ENCODE results near the gene ALPK1.
"Not testable (repeated sequence)": the region's sequence is repeated elsewhere in the genome, so short reads cannot be mapped to it uniquely, and the experiment has no call there.

ALPK1 gene

GRCh38 chr4:112296949-112297880 is at the start of gene ALPK1:
Gene ALPK1 (plus strand): TSS chr4:112297369.
- DNase-seq = no peak

GRCh38 chr4:112251019-112251643 is 46.0 kb upstream of the ALPK1 start:
- DNase-seq = no peak

GRCh38 chr4:112252234-112252633 is 44.9 kb upstream of the ALPK1 start:
- DNase-seq = no peak

- no peak for DNase-seq
These were observed 43.7 kb upstream of the ALPK1 start for GRCh38 chr4:112253382-112254000.

- no peak for DNase-seq
These were observed 40.1 kb upstream of the ALPK1 start for GRCh38 chr4:112257098-112257497.

GRCh38 chr4:112266823-112267222 is 30.3 kb upstream of the ALPK1 start:
- no peak for DNase-seq

GRCh38 chr4:112270051-112270450 is 27.1 kb upstream of the ALPK1 start:
- DNase-seq = no peak

- DNase-seq = no peak
These were observed 26.3 kb upstream of the ALPK1 start for GRCh38 chr4:112270640-112271421.

- DNase-seq = no peak
These were observed 24.9 kb upstream of the ALPK1 start for GRCh38 chr4:112272292-112272691.

GRCh38 chr4:112274959-112275358 is 22.2 kb upstream of the ALPK1 start:
- no peak for DNase-seq

GRCh38 chr4:112276113-112276512 is 21.1 kb upstream of the ALPK1 start:
- DNase-seq = no peak

- DNase-seq = no peak
These were observed 19.9 kb upstream of the ALPK1 start for GRCh38 chr4:112277220-112277619.

GRCh38 chr4:112277705-112278448 is 19.3 kb upstream of the ALPK1 start:
- no peak for DNase-seq

GRCh38 chr4:112279025-112279881 is 17.9 kb upstream of the ALPK1 start:
- DNase-seq = no peak

- no peak for DNase-seq
These were observed 17.3 kb upstream of the ALPK1 start for GRCh38 chr4:112279882-112280315.

GRCh38 chr4:112280386-112281056 is 16.6 kb upstream of the ALPK1 start:
- no peak for DNase-seq

- DNase-seq = not testable (repeated sequence)
These were observed 15.2 kb upstream of the ALPK1 start for GRCh38 chr4:112281895-112282398.

- DNase-seq = no peak
These were observed 14.1 kb upstream of the ALPK1 start for GRCh38 chr4:112282860-112283667.

- no peak for DNase-seq
These were observed 13.0 kb upstream of the ALPK1 start for GRCh38 chr4:112284166-112284565.
